Measurements from ENCODE around the gene TMC2.

TMC2 gene

DNA sequence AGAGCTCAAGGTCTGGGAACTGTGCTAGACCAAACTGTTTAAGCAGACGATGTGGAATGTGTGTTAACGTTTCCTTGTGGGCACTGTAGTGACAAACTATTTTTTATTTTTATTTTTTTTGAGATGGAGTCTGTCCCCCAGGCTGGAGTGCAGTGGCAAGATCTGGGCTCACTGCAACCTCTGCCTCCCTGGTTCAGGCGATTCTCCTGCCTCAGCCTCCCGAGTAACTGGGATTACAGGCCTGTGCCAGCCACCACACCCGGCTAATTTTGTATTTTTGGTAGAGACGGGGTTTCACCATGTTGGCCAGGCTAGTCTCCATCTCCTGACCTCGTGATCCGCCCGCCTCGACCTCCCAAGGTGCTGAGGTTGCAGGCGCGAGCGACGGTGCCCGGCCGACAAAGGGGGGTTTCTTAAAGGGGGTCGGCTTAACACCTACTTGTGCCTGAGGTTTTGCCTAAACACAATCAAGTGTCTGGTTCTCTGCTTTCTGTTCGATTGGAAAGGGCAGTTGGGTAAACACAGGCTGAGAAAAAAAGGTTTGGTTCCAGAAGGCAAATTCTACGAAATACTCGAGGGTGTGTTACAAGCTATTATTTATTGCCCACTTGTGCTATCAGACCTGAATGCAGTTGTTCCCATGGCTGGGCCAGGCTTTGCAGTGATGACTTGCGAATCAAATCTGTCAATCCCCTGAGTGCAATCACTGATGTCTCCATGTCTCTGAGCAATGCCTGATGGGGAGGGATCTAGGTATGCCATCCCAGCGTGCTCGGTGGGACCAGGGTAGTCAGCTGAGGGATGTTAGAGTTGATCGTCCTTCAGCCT lies 117.4 kb downstream of the TMC2 start:
- Mint-ChIP-seq H3K36me3 (peaks cover 53% of the 10 kb centered on the region), H3K27ac (peak overlapping the region; percentile 95), H3K4me3 (peak overlapping the region; percentile 99), H3K27me3 (no peaks in the 10 kb centered on the region), H3K9me3 (no peaks in the 10 kb centered on the region), H3K4me1 (peaks cover 42% of the 10 kb centered on the region)
- ATAC-seq = no peak

DNA sequence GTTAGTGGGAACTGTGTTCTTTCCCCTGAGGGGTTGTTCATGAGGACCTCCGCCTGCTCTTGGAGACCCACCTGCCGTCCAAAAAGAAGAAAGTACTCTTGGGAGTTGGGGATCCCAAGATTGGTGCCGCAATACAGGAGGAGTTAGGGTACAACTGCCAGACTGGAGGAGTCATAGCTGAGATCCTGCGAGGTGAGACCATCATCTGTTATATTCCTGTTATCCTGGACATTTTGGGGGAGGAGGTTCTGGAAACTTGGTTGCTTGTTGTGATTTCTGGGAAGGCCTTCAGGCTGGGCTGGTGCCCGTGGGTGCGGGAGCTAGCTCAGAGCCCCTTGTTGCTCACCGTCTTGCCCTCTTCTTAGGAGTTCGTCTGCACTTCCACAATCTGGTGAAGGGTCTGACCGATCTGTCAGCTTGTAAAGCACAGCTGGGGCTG lies 118.0 kb downstream of the TMC2 start:
- no peak for ATAC-seq
- no peaks in the 10 kb centered on the region for H3K9me3 Mint-ChIP-seq
- no peaks in the 10 kb centered on the region for H3K27me3 Mint-ChIP-seq
- peaks cover 59% of the 10 kb centered on the region for H3K36me3 Mint-ChIP-seq
- H3K4me1 Mint-ChIP-seq = peaks cover 42% of the 10 kb centered on the region
- H3K4me3 Mint-ChIP-seq = peak overlapping the region; percentile 99
- H3K27ac Mint-ChIP-seq = peak overlapping the region; percentile 95

DNA sequence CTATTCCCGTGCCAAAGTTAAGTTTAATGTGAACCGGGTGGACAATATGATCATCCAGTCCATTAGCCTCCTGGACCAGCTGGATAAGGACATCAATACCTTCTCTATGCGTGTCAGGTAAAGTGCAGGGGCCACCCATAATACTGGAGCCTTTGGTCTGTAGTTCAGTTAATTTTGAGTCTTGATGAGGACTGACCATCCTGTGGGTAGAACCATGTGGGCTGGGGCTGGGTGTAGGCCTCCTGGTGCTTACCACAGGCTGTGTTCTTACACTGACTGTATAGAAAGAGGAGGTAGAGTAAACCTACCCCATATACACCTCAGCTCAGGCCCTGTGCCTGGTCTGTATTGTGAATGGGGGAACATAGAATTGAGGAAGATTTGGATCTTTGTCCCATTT lies 118.5 kb downstream of the TMC2 start:
- Mint-ChIP-seq H3K4me3 (peak overlapping the region; percentile 99), H3K36me3 (peaks cover 64% of the 10 kb centered on the region), H3K9me3 (no peaks in the 10 kb centered on the region), H3K4me1 (peaks cover 42% of the 10 kb centered on the region), H3K27ac (peak overlapping the region; percentile 95), H3K27me3 (no peaks in the 10 kb centered on the region)
- no peak for ATAC-seq

DNA sequence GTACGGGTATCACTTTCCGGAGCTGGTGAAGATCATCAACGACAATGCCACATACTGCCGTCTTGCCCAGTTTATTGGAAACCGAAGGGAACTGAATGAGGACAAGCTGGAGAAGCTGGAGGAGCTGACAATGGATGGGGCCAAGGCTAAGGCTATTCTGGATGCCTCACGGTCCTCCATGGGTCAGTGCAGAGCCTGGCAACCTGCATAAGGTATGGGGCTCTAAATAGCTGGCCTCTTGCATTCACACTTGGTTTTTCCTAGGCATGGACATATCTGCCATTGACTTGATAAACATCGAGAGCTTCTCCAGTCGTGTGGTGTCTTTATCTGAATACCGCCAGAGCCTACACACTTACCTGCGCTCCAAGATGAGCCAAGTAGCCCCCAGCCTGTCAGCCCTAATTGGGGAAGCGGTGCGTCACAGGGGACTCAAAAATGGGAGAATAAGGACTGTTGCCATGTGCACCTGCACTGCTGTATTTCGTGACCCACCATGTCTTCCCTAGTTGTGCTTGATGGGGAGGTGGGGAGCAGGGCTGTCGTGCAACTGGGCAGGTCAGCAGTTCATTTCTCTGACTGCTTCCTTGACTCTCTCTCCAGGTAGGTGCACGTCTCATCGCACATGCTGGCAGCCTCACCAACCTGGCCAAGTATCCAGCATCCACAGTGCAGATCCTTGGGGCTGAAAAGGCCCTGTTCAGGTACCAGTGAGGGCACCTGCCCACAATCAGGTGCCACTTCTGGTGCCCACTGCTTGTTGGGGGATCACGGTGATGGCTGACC lies 119.2 kb downstream of the TMC2 start:
- no peaks in the 10 kb centered on the region for H3K9me3 Mint-ChIP-seq
- H3K4me3 Mint-ChIP-seq = no peak overlapping the region
- peaks cover 71% of the 10 kb centered on the region for H3K36me3 Mint-ChIP-seq
- no peaks in the 10 kb centered on the region for H3K27me3 Mint-ChIP-seq
- no peak overlapping the region for H3K27ac Mint-ChIP-seq
- peaks cover 39% of the 10 kb centered on the region for H3K4me1 Mint-ChIP-seq
- no peak for ATAC-seq

DNA sequence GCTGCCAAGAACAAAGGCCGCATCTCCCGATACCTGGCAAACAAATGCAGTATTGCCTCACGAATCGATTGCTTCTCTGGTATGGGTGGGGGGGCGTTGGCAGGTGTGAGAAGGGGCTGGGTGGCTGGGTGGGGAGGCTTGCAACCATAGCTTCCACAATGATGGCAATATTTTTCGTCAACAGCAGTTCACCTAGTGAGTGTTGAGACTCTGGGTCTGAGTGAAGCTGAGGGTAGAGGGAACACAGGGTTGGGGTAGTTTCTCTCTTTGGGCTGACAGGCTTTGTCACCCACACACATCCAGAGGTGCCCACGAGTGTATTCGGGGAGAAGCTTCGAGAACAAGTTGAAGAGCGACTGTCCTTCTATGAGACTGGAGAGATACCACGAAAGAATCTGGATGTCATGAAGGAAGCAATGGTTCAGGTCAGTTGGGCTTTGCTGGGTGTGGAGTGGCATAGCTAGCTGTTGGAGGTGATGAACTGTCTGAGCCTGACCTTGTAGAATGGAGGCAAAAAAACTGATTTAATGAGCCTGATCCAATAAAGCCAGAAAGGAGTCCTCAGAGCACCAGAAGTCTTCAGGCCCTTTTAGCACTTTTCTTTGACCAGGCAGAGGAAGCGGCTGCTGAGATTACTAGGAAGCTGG lies 120.2 kb downstream of the TMC2 start:
- H3K9me3 Mint-ChIP-seq = no peaks in the 10 kb centered on the region
- H3K4me3 Mint-ChIP-seq = no peak overlapping the region
- H3K27me3 Mint-ChIP-seq = no peaks in the 10 kb centered on the region
- H3K36me3 Mint-ChIP-seq = peaks cover 77% of the 10 kb centered on the region
- H3K4me1 Mint-ChIP-seq = peaks cover 36% of the 10 kb centered on the region
- ATAC-seq = no peak
- H3K27ac Mint-ChIP-seq = no peak overlapping the region

DNA sequence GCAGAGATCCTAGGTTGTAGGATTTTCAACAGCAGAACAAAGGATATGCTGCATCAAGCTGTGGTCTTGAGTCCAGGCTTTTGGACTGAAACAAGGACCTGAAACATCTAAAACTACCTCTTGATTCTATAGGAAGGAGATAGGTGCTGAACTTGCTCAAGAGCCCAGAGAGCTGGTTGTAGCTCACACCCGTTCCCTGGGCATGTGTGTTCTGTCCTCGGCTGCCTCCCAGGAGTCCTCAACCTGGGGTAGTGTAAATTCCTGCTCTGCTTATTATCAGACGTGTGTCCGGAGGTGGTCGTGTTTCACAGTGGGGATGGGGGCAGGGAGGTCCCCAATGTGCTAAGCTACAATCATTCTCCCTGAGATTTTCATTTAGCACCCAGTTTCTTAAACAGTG lies 120.9 kb downstream of the TMC2 start:
- peaks cover 42% of the 10 kb centered on the region for H3K4me1 Mint-ChIP-seq
- no peak overlapping the region for H3K4me3 Mint-ChIP-seq
- H3K36me3 Mint-ChIP-seq = peaks cover 83% of the 10 kb centered on the region
- H3K9me3 Mint-ChIP-seq = no peaks in the 10 kb centered on the region
- no peak for ATAC-seq
- no peak overlapping the region for H3K27ac Mint-ChIP-seq
- no peaks in the 10 kb centered on the region for H3K27me3 Mint-ChIP-seq

DNA sequence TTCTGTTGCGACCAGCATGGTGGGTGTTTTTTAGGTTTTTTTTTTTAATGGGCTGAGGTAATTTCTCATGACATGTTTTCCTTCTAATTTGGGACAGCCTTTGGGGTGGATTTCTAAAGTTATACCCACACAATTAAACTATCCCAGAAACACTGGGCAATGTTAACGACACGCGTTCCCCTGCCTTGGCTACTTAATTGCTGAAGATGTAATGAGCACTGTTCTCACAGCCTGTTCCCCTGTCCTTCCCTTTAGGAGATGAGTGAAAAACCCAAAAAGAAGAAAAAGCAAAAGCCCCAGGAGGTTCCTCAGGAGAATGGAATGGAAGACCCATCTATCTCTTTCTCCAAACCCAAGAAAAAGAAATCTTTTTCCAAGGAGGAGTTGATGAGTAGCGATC lies 121.3 kb downstream of the TMC2 start:
- no peak overlapping the region for H3K4me3 Mint-ChIP-seq
- no peak for ATAC-seq
- peaks cover 86% of the 10 kb centered on the region for H3K36me3 Mint-ChIP-seq
- no peak overlapping the region for H3K27ac Mint-ChIP-seq
- H3K27me3 Mint-ChIP-seq = no peaks in the 10 kb centered on the region
- H3K4me1 Mint-ChIP-seq = peaks cover 46% of the 10 kb centered on the region
- no peaks in the 10 kb centered on the region for H3K9me3 Mint-ChIP-seq

DNA sequence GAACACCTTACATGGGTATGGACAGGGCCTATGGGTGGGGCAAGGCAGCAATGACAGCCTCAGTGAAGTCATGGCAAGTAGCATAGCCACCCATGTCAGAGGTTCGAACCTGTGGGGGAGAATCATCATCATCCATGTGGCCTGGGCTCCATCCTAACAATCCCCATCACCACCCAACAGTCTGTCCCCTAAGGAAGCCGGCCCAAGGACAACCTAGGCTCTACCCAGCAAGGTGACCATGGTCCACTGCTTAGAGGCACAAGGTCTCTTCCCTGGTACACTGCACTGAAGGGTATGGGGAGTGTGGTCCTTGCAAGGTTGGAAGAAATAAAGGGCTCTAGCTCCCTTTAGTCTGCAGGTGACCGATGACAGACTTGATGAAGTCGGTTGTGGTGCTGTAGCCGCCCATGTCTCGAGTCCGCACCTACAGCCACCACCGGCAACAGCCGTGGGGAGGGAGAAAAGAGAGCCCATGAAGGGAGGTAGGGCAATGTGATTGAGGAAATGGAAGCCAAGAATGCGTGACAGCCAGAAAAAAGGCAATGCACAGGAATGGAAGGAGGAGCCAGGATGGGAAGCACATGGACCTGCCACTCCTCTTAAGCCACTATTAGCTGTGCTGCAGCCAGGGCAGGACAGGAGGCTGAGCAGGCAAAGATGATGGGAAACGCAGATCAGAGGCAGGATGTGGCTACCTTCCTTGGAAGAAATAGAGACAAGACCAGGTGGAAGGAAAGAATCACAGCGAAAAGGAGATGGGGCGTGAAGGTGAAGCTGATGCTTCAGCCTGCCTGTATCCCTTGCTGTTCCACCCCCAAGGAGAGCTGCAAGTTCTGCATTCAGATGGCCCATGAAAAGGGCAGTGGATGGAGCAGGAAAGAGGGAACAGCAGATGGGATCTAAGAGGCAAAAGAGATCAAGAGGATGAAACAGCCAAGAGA lies 122.3 kb downstream of the TMC2 start:
- Mint-ChIP-seq H3K4me3 (no peak overlapping the region), H3K9me3 (no peaks in the 10 kb centered on the region), H3K27ac (no peak overlapping the region), H3K36me3 (peaks cover 82% of the 10 kb centered on the region), H3K4me1 (peaks cover 53% of the 10 kb centered on the region), H3K27me3 (no peaks in the 10 kb centered on the region)
- peak; percentile 41 for ATAC-seq

DNA sequence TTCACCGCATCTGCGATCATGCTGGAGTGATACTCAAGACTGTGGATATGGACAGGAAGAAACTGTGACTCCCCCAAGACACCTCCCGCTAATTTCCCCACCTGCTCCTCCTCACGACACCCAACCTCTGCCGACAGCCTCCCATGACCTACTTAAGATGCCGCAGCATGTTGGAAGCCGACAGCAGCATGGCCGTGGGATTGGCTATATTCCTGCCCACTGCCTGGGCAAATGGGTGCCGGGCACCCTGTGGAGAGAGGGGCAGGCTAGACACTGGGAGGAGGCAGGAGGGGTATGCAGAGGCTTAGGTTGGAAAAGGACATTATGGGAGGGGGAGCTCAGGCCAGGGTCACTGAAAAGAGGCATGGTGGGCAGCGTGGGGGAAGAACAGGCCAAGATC lies 123.2 kb downstream of the TMC2 start:
- Mint-ChIP-seq H3K36me3 (peaks cover 73% of the 10 kb centered on the region), H3K4me3 (no peak overlapping the region), H3K9me3 (no peaks in the 10 kb centered on the region), H3K27ac (no peak overlapping the region), H3K27me3 (no peaks in the 10 kb centered on the region), H3K4me1 (peaks cover 52% of the 10 kb centered on the region)
- ATAC-seq = no peak

DNA sequence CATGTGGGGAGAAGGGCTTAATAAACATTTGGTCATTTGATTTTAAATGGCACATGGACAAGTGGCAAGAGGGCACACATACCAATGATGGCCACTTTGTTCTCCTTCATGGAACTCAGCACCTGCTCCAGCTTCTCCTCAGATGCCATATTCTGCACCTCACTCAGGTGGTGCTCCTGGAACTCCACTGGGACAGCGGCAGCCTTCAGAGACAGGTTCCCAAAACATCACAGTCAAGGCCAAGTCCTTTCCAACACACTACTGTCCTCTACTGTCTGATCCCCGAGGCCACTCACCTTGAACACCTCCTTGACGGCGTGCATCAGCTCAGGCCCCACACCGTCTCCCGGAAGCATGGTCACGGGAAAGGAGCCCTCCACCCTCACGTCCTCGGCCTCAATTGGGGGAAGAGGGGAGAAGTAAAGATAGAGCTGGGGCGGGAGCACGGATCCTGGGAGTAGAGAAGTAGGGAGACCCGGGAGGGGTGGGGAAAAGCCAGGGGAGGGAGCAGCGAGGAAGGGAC lies 127.1 kb downstream of the TMC2 start:
- peaks cover 37% of the 10 kb centered on the region for H3K36me3 Mint-ChIP-seq
- peak overlapping the region; percentile 88 for H3K27ac Mint-ChIP-seq
- H3K4me1 Mint-ChIP-seq = peaks cover 34% of the 10 kb centered on the region
- peaks cover 6% of the 10 kb centered on the region for H3K27me3 Mint-ChIP-seq
- peak overlapping the region; percentile 84 for H3K4me3 Mint-ChIP-seq
- no peak for ATAC-seq
- H3K9me3 Mint-ChIP-seq = no peaks in the 10 kb centered on the region

DNA sequence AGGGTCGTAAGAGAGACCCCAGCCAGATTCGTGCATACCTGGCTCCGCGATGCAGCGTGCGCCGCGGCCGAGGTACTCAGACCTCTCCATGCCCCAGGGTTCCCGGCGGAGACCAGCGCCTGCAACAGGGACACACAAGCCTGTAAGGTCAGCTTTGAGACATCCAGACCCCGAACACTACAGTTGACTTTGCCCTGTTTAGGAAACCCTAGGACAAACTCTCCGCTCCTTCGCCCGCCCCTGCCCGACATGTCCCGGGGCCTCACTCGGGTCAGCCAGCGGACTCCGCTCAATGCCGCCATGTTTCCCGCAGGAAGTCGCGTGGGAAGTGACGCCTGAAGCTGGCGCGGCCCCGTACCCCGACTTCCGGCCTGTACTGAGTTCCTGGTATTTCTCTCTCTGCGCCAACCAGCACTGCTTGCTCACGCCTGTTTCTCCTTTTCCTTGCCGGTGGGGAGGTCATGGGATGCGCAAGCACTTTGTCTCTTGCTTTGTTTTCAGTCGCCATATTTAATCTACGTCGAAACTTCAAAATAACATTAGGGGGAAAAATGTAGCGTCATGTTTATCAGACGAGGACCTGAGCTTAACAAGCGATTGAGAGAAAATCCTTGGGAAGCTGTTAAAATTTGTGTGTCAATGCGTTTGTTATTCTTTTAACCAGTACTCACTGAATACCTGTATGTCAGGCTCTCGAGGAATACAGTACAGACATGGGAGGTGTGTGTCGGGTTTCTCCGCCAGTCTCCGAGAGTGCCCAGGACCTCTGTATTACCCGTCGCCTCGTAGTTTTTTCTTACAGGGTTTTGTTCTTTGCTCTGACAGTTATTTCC lies 127.7 kb downstream of the TMC2 start, which contains the start of gene IDH3B:
TSS of gene IDH3B (minus strand) at position 330 of the 833 bp plus-strand sequence. CDS start at position 302, 28 bp downstream.
- Mint-ChIP-seq H3K4me3 (peak within 1 kb of the TSS; percentile 84), H3K4me1 (peaks cover 34% of the 10 kb centered on the region), H3K27me3 (peaks cover 11% of the 10 kb centered on the region), H3K9me3 (no peaks in the 10 kb centered on the region), H3K27ac (peak within 1 kb of the TSS; percentile 88), H3K36me3 (peaks cover 30% of the 10 kb centered on the region)
- ATAC-seq = peak; percentile 97

DNA sequence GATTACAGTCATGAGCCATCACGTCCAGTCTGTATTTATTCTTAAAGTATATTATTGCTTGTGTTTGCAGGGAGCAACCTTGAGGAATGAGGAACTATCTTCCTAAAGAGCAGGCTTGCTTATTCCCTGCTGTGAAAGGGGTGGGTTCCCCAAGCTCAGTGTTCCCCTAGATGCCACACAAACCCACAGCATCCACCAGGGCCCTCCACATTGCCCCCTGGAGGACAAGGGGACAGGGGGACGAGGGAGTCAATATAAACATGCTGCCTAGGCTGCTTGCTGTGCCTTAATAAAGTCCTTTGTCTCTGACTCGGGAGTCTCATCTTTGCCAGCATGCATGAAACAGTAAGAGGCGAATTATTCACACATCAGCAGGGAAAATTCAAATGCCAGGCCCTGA lies 135.6 kb downstream of the TMC2 start:
- Mint-ChIP-seq H3K27ac (no peak overlapping the region), H3K4me1 (no peaks in the 10 kb centered on the region), H3K4me3 (no peak overlapping the region), H3K27me3 (peaks cover 11% of the 10 kb centered on the region), H3K36me3 (no peaks in the 10 kb centered on the region), H3K9me3 (no peaks in the 10 kb centered on the region)
- ATAC-seq = no peak

DNA sequence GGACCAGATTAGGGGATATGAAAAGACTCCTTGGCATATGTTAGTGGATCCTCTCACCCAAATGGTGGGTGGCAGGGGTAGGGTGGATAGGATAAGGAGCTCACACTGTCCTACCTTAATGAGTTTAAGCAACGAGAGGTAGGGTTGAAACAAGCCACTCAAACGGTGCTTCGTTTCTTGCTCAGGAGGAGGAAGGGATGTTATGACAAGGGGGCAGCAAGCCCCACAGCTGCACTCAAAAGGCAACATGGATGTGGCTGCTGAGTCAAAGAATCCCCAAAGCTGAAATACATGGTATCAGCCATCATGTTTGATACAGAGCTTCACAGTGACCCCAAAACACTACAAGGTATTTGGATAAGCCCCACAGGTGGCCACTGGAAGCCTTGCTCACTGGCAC lies 136.1 kb downstream of the TMC2 start:
- Mint-ChIP-seq H3K36me3 (no peaks in the 10 kb centered on the region), H3K4me1 (no peaks in the 10 kb centered on the region), H3K9me3 (no peaks in the 10 kb centered on the region), H3K27ac (no peak overlapping the region), H3K27me3 (peaks cover 11% of the 10 kb centered on the region), H3K4me3 (no peak overlapping the region)
- ATAC-seq = no peak

DNA sequence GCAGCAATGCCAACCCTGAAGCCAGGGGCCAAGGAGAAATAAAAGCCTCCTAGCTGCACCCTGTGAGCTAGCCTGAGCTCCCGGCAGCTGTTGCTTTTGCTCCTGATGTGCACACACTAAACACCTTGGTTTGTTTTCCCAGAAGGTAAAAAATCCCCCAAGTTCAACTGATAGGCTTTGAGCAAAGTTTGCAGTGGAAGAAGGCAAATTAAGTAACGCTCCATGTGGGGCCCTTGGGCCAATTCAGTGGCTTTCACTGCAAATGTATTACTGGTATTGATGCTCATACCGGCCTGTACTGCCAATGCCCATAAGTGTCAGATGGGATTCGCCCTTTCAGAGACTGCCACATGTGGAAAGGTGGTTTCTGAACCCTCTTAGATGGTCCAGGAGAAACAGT lies 137.1 kb downstream of the TMC2 start:
- Mint-ChIP-seq H3K27ac (no peak overlapping the region), H3K4me1 (no peaks in the 10 kb centered on the region), H3K4me3 (no peak overlapping the region), H3K27me3 (peaks cover 5% of the 10 kb centered on the region), H3K36me3 (no peaks in the 10 kb centered on the region), H3K9me3 (no peaks in the 10 kb centered on the region)
- ATAC-seq = no peak

Data from stimulated activated memory B cell treated with anti-CD40 and anti-IgM and Interleukin-4, amounts not matched to agents 10 μg/mL and 1 μg/mL and 100 μg/mL, for 72 hours (primary cell).